ENCODE measurements around the gene SLC35B2. TPM values are rescaled to one million over a fixed set of nuclear protein-coding genes. Genes with fewer than 3 reads are reported as not detected.
A peak's percentile ranks its signal among the peaks of the same experiment; 100 is the strongest.

Gene SLC35B2
- total and polyA plus RNA-seq, 2 donors (not counting 1 experiment from before 2014, with no cell fraction given) = 88.4 to 89.4 TPM

- H3K9me3 ChIP-seq (ENCODE audit: control insufficient read depth, insufficient read depth, low read depth, low read length) = no peaks in the 10 kb centered on the region
- no peak for TF ChIP-seq EZH2 (IDR thresholded peaks at IDR 0.05; ENCODE audit: low read length, missing control alignments)
- TF ChIP-seq CTCF (conservative IDR thresholded peaks at IDR 0.05 in 1 of 2, IDR thresholded peaks at IDR 0.05 in 1 of 2; ENCODE audit: low read depth in 1 of 2, low read length in 2 of 2) = peak in 1 of 2 donors; percentile 21
- peaks cover 4% of the 10 kb centered on the region for H3K4me1 ChIP-seq (ENCODE audit: control insufficient read depth, extremely low read depth, insufficient read depth, low read length)
Measured at GRCh38 chr6:44245912-44246662, 11.2 kb downstream of the SLC35B2 start.

GRCh38 chr6:44245391-44245911 is 11.9 kb downstream of the SLC35B2 start:
- peaks cover 36% of the 10 kb centered on the region for H3K79me2 ChIP-seq (ENCODE audit: control insufficient read depth, insufficient read depth, low read length)
- TF ChIP-seq EZH2 (IDR thresholded peaks at IDR 0.05; ENCODE audit: low read length, missing control alignments) = no peak
- TF ChIP-seq CTCF (conservative IDR thresholded peaks at IDR 0.05 in 1 of 2, IDR thresholded peaks at IDR 0.05 in 1 of 2; ENCODE audit: low read depth in 1 of 2, low read length in 2 of 2) = no peak
- H3K4me3 ChIP-seq (replicated peaks in 1 of 4; ENCODE audit: control extremely low read depth in 1 of 4, insufficient read depth in 1 of 4, low read depth in 3 of 4, low read length in 4 of 4) = peak overlapping the region; percentile 49 to 91 (median 77)
- peaks cover 4% of the 10 kb centered on the region for H3K4me1 ChIP-seq (ENCODE audit: control insufficient read depth, extremely low read depth, insufficient read depth, low read length)
- peak overlapping the region; percentile 74 for H2AFZ ChIP-seq (ENCODE audit: low read length)
- no peaks in the 10 kb centered on the region for H3K9me3 ChIP-seq (ENCODE audit: control insufficient read depth, insufficient read depth, low read depth, low read length)
- peak overlapping the region; percentile 80 for H3K4me2 ChIP-seq (ENCODE audit: extremely low read depth, insufficient read depth, low read length)
- H3K36me3 ChIP-seq (ENCODE audit: control insufficient read depth, insufficient read depth, low read length) = peaks cover 8% of the 10 kb centered on the region
- no peaks in the 10 kb centered on the region for H3K27me3 ChIP-seq (ENCODE audit: control insufficient read depth, insufficient read depth, low read length)
- peaks cover 6% of the 10 kb centered on the region for H4K20me1 ChIP-seq (ENCODE audit: control insufficient read depth, extremely low read depth, insufficient read depth, low read length)
- DNase-seq (ENCODE audit: low read depth in 2 of 2) = no peak
- H3K27ac ChIP-seq (ENCODE audit: insufficient read depth, low read length) = no peak overlapping the region
- H3K9ac ChIP-seq (ENCODE audit: insufficient read depth, low read length) = no peak overlapping the region

More at GRCh38 chr6:44245912-44246662, 11.2 kb downstream of the SLC35B2 start:
- H3K27me3 ChIP-seq (ENCODE audit: control insufficient read depth, insufficient read depth, low read length) = no peaks in the 10 kb centered on the region
- H3K79me2 ChIP-seq (ENCODE audit: control insufficient read depth, insufficient read depth, low read length) = peaks cover 42% of the 10 kb centered on the region
- H3K36me3 ChIP-seq (ENCODE audit: control insufficient read depth, insufficient read depth, low read length) = peaks cover 13% of the 10 kb centered on the region
- peak overlapping the region; percentile 76 for H3K27ac ChIP-seq (ENCODE audit: insufficient read depth, low read length)
- peaks cover 8% of the 10 kb centered on the region for H4K20me1 ChIP-seq (ENCODE audit: control insufficient read depth, extremely low read depth, insufficient read depth, low read length)
- H3K9ac ChIP-seq (ENCODE audit: insufficient read depth, low read length) = peak overlapping the region; percentile 55
- peak; percentile 85 to 86 for DNase-seq (ENCODE audit: low read depth in 2 of 2)
- peak overlapping the region; percentile 69 to 91 (median 86) for H3K4me3 ChIP-seq (replicated peaks in 1 of 4; ENCODE audit: control extremely low read depth in 1 of 4, insufficient read depth in 1 of 4, low read depth in 3 of 4, low read length in 4 of 4)
- peak overlapping the region; percentile 80 for H3K4me2 ChIP-seq (ENCODE audit: extremely low read depth, insufficient read depth, low read length)
- H2AFZ ChIP-seq (ENCODE audit: low read length) = peak overlapping the region; percentile 87

- Histone ChIP-seq H3K4me3 (replicated peaks in 1 of 4; ENCODE audit: control extremely low read depth in 1 of 4, insufficient read depth in 1 of 4, low read depth in 3 of 4, low read length in 4 of 4) (no peak overlapping the region), H3K79me2 (ENCODE audit: control insufficient read depth, insufficient read depth, low read length) (peaks cover 15% of the 10 kb centered on the region), H4K20me1 (ENCODE audit: control insufficient read depth, extremely low read depth, insufficient read depth, low read length) (no peaks in the 10 kb centered on the region), H3K9me3 (ENCODE audit: control insufficient read depth, insufficient read depth, low read depth, low read length) (no peaks in the 10 kb centered on the region), H3K4me2 (ENCODE audit: extremely low read depth, insufficient read depth, low read length) (no peak overlapping the region), H3K27me3 (ENCODE audit: control insufficient read depth, insufficient read depth, low read length) (no peaks in the 10 kb centered on the region), H3K9ac (ENCODE audit: insufficient read depth, low read length) (no peak overlapping the region), H3K27ac (ENCODE audit: insufficient read depth, low read length) (no peak overlapping the region), H3K36me3 (ENCODE audit: control insufficient read depth, insufficient read depth, low read length) (no peaks in the 10 kb centered on the region), H2AFZ (ENCODE audit: low read length) (no peak overlapping the region), H3K4me1 (ENCODE audit: control insufficient read depth, extremely low read depth, insufficient read depth, low read length) (peaks cover 4% of the 10 kb centered on the region)
- TF ChIP-seq CTCF (conservative IDR thresholded peaks at IDR 0.05 in 1 of 2, IDR thresholded peaks at IDR 0.05 in 1 of 2; ENCODE audit: low read depth in 1 of 2, low read length in 2 of 2) (no peak), EZH2 (IDR thresholded peaks at IDR 0.05; ENCODE audit: low read length, missing control alignments) (no peak)
- no peak for DNase-seq (ENCODE audit: low read depth in 2 of 2)
Measured at GRCh38 chr6:44243345-44243744, 14.0 kb downstream of the SLC35B2 start.
